SU-DHL-6 (cell line): Measurements from ENCODE around the gene RABL3.

Experiments
- EZH2phosphoT487 ChIP-seq: fragments of 200-600 bp; sonication (generic), shearing (Covaris generic); conservative IDR thresholded peaks from 2 replicates; pipeline ENCODE4 v1.6.1; 2018; ENCODE audit warnings: mild to moderate bottlenecking, antibody characterized with exemption, low read length, moderate library complexity, mixed read lengths
- TF ChIP-seq, protein P1 (sequence below): fragments of 200-600 bp; sonication (generic); IDR thresholded peaks from one replicate; pipeline ENCODE4 v1.5.1; 2017; ENCODE audit warnings: antibody characterized with exemption, mild to moderate bottlenecking, low read length, moderate library complexity; ENCODE audit not compliant: insufficient read depth, poor library complexity, severe bottlenecking

- TF ChIP-seq, protein P1, sequence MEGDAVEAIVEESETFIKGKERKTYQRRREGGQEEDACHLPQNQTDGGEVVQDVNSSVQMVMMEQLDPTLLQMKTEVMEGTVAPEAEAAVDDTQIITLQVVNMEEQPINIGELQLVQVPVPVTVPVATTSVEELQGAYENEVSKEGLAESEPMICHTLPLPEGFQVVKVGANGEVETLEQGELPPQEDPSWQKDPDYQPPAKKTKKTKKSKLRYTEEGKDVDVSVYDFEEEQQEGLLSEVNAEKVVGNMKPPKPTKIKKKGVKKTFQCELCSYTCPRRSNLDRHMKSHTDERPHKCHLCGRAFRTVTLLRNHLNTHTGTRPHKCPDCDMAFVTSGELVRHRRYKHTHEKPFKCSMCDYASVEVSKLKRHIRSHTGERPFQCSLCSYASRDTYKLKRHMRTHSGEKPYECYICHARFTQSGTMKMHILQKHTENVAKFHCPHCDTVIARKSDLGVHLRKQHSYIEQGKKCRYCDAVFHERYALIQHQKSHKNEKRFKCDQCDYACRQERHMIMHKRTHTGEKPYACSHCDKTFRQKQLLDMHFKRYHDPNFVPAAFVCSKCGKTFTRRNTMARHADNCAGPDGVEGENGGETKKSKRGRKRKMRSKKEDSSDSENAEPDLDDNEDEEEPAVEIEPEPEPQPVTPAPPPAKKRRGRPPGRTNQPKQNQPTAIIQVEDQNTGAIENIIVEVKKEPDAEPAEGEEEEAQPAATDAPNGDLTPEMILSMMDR, result no peak
- TF ChIP-seq EZH2phosphoT487, result no peak
These were observed 31.6 kb upstream of the RABL3 start for GRCh38 chr3:120773932-120774331.
